Muscle layer of duodenum (tissue), 2 donors: ENCODE results near the gene GTF3C5.

ENCODE experiments used
- H3K27ac ChIP-seq: one replicate; pipeline ENCODE4 v1.7.0; 2013; ENCODE audit warnings: mild to moderate bottlenecking, low read length
- H3K27me3 ChIP-seq: one replicate; pipeline ENCODE4 v1.7.0; 2013; ENCODE audit warnings: low read depth, mild to moderate bottlenecking, control low read depth, low read length
- H3K36me3 ChIP-seq, 2 donors: one replicate each; pipeline ENCODE4 v1.7.0; 2013; ENCODE audit warnings: low read length in 2 of 2, control low read depth in 1 of 2, mild to moderate bottlenecking in 1 of 2; ENCODE audit not compliant: insufficient read depth in 2 of 2, control insufficient read depth in 1 of 2
- H3K4me1 ChIP-seq, 2 donors: one replicate each; pipeline ENCODE4 v1.7.0; 2013; ENCODE audit warnings: low read length in 2 of 2, mild to moderate bottlenecking in 2 of 2, control low read depth in 1 of 2, moderate library complexity in 1 of 2; ENCODE audit not compliant: insufficient read depth in 2 of 2, control insufficient read depth in 1 of 2
- H3K4me3 ChIP-seq, 2 donors: one replicate each; pipeline ENCODE4 v1.7.0; 2013; ENCODE audit warnings: low read length in 2 of 2, low read depth in 1 of 2, mild to moderate bottlenecking in 1 of 2
- H3K9me3 ChIP-seq, 2 donors: one replicate each; pipeline ENCODE4 v1.7.0; 2013; ENCODE audit warnings: low read length in 2 of 2, control low read depth in 1 of 2, mild to moderate bottlenecking in 1 of 2; ENCODE audit not compliant: control insufficient read depth in 1 of 2
- donor health status: healthy.

Gene GTF3C5

GRCh38 chr9:133008824-133009223 lies 22.0 kb upstream of the GTF3C5 start:
- H3K27me3 ChIP-seq = no peaks in the 10 kb centered on the region
- H3K4me3 ChIP-seq = no peak overlapping the region
- no peaks in the 10 kb centered on the region for H3K9me3 ChIP-seq
- H3K36me3 ChIP-seq = no peaks in the 10 kb centered on the region
- no peak overlapping the region for H3K27ac ChIP-seq
- no peaks in the 10 kb centered on the region for H3K4me1 ChIP-seq

- no peaks in the 10 kb centered on the region for H3K36me3 ChIP-seq
- H3K4me1 ChIP-seq = no peaks in the 10 kb centered on the region
- no peak overlapping the region for H3K27ac ChIP-seq
- no peaks in the 10 kb centered on the region for H3K27me3 ChIP-seq
- H3K9me3 ChIP-seq = peaks cover 0 to 10% of the 10 kb centered on the region in 2 donors
- no peak overlapping the region for H3K4me3 ChIP-seq
These were observed 20.8 kb upstream of the GTF3C5 start for GRCh38 chr9:133009906-133010582.

GRCh38 chr9:133014696-133015095 lies 16.1 kb upstream of the GTF3C5 start:
- H3K9me3 ChIP-seq = peaks cover 0 to 12% of the 10 kb centered on the region in 2 donors
- no peak overlapping the region for H3K27ac ChIP-seq
- H3K4me3 ChIP-seq = no peak overlapping the region
- no peaks in the 10 kb centered on the region for H3K4me1 ChIP-seq
- no peaks in the 10 kb centered on the region for H3K36me3 ChIP-seq
- H3K27me3 ChIP-seq = no peaks in the 10 kb centered on the region

- Histone ChIP-seq H3K4me3 (no peak overlapping the region), H3K9me3 (no peaks in the 10 kb centered on the region), H3K36me3 (no peaks in the 10 kb centered on the region), H3K27me3 (no peaks in the 10 kb centered on the region), H3K27ac (no peak overlapping the region), H3K4me1 (peaks cover 0 to 3% of the 10 kb centered on the region in 2 donors)
These were observed 7.5 kb upstream of the GTF3C5 start for GRCh38 chr9:133023117-133023890.

GRCh38 chr9:133026426-133026825 lies 4.4 kb upstream of the GTF3C5 start:
- H3K36me3 ChIP-seq = no peaks in the 10 kb centered on the region
- H3K27ac ChIP-seq = no peak overlapping the region
- H3K4me1 ChIP-seq = peaks cover 3 to 16% of the 10 kb centered on the region in 2 donors
- H3K9me3 ChIP-seq = no peaks in the 10 kb centered on the region
- no peak overlapping the region for H3K4me3 ChIP-seq
- no peaks in the 10 kb centered on the region for H3K27me3 ChIP-seq

GRCh38 chr9:133027134-133027533 lies 3.7 kb upstream of the GTF3C5 start:
- Histone ChIP-seq H3K36me3 (no peaks in the 10 kb centered on the region), H3K9me3 (no peaks in the 10 kb centered on the region), H3K4me3 (no peak overlapping the region), H3K27ac (no peak overlapping the region), H3K27me3 (no peaks in the 10 kb centered on the region), H3K4me1 (peaks cover 8 to 21% of the 10 kb centered on the region in 2 donors)

GRCh38 chr9:133028221-133028620 lies 2.6 kb upstream of the GTF3C5 start:
- H3K36me3 ChIP-seq = no peaks in the 10 kb centered on the region
- H3K9me3 ChIP-seq = no peaks in the 10 kb centered on the region
- H3K4me1 ChIP-seq = peaks cover 12 to 30% of the 10 kb centered on the region in 2 donors
- H3K27me3 ChIP-seq = no peaks in the 10 kb centered on the region
- no peak overlapping the region for H3K27ac ChIP-seq
- H3K4me3 ChIP-seq = no peak overlapping the region

GRCh38 chr9:133029994-133030316 lies 842 bp upstream of the GTF3C5 start:
- Histone ChIP-seq H3K4me1 (peaks cover 12 to 37% of the 10 kb centered on the region in 2 donors), H3K36me3 (no peaks in the 10 kb centered on the region), H3K27me3 (no peaks in the 10 kb centered on the region), H3K9me3 (no peaks in the 10 kb centered on the region), H3K4me3 (peak overlapping the region; percentile 95 to 96), H3K27ac (peak overlapping the region; percentile 87)

GRCh38 chr9:133031130-133031422 lies 279 bp downstream of the GTF3C5 start:
- Histone ChIP-seq H3K36me3 (no peaks in the 10 kb centered on the region), H3K4me1 (peaks cover 12 to 37% of the 10 kb centered on the region in 2 donors), H3K27ac (peak overlapping the region; percentile 87), H3K9me3 (no peaks in the 10 kb centered on the region), H3K4me3 (peak overlapping the region; percentile 95 to 96), H3K27me3 (no peaks in the 10 kb centered on the region)

GRCh38 chr9:133031496-133031911 lies 707 bp downstream of the GTF3C5 start:
- H3K4me3 ChIP-seq = peak overlapping the region; percentile 95 to 96
- H3K36me3 ChIP-seq = no peaks in the 10 kb centered on the region
- H3K4me1 ChIP-seq = peaks cover 12 to 37% of the 10 kb centered on the region in 2 donors
- no peaks in the 10 kb centered on the region for H3K9me3 ChIP-seq
- no peaks in the 10 kb centered on the region for H3K27me3 ChIP-seq
- H3K27ac ChIP-seq = peak overlapping the region; percentile 87

- H3K36me3 ChIP-seq = no peaks in the 10 kb centered on the region
- H3K4me1 ChIP-seq = peaks cover 12 to 37% of the 10 kb centered on the region in 2 donors
- H3K27me3 ChIP-seq = no peaks in the 10 kb centered on the region
- H3K27ac ChIP-seq = no peak overlapping the region
- no peaks in the 10 kb centered on the region for H3K9me3 ChIP-seq
- H3K4me3 ChIP-seq = peak overlapping the region in 1 of 2 donors; percentile 96
These were observed 1.4 kb downstream of the GTF3C5 start for GRCh38 chr9:133032171-133032570.
